HG03565 (cell line): Measurements from ENCODE around the gene HESX1.

Source experiments
- ATAC-seq: cut with Tn5 transposase; IDR thresholded peaks from one replicate; pipeline ENCODE4 v1.9.1; 2021; ENCODE audit warnings: mild to moderate bottlenecking, moderate library complexity; ENCODE audit not compliant: unreplicated experiment

The HESX1 gene

GRCh38 chr3:57199895-57200297 is at the start of gene HESX1:
Gene HESX1 (minus strand): TSS chr3:57199978. CDS start chr3:57199918, 60 bp downstream.
- ATAC-seq = no peak

GRCh38 chr3:57244946-57245345 is 45.2 kb upstream of the HESX1 start:
- ATAC-seq = no peak

- ATAC-seq = no peak
These were observed 35.1 kb upstream of the HESX1 start for GRCh38 chr3:57234613-57235575.

GRCh38 chr3:57233799-57234198 is 34.0 kb upstream of the HESX1 start:
- ATAC-seq = no peak

GRCh38 chr3:57230006-57230405 is 30.2 kb upstream of the HESX1 start:
- ATAC-seq = no peak

- peak; percentile 19 for ATAC-seq
These were observed 28.4 kb upstream of the HESX1 start for GRCh38 chr3:57227930-57228751.

GRCh38 chr3:57227204-57227929 is 27.6 kb upstream of the HESX1 start, which contains the start of gene APPL1:
Gene APPL1 (plus strand): TSS chr3:57227729. CDS start chr3:57227884, 155 bp downstream.
- peak; percentile 84 for ATAC-seq

GRCh38 chr3:57226176-57226575 is 26.4 kb upstream of the HESX1 start:
- no peak for ATAC-seq

- ATAC-seq = no peak
These were observed 25.1 kb upstream of the HESX1 start for GRCh38 chr3:57224856-57225255.

- ATAC-seq = no peak
These were observed 22.1 kb upstream of the HESX1 start for GRCh38 chr3:57221883-57222282.

GRCh38 chr3:57206423-57206822 is 6.6 kb upstream of the HESX1 start:
- ATAC-seq = no peak

GRCh38 chr3:57194641-57195040 is 5.1 kb downstream of the HESX1 start:
- ATAC-seq = no peak

- ATAC-seq = no peak
These were observed 7.8 kb downstream of the HESX1 start for GRCh38 chr3:57192028-57192427.

GRCh38 chr3:57184526-57184925 is 15.3 kb downstream of the HESX1 start:
- ATAC-seq = no peak

- no peak for ATAC-seq
These were observed 20.0 kb downstream of the HESX1 start for GRCh38 chr3:57179580-57180410.

- ATAC-seq = no peak
These were observed 23.7 kb downstream of the HESX1 start for GRCh38 chr3:57176045-57176444.

- no peak for ATAC-seq
These were observed 26.1 kb downstream of the HESX1 start for GRCh38 chr3:57173687-57174086.

- no peak for ATAC-seq
These were observed 28.8 kb downstream of the HESX1 start for GRCh38 chr3:57170946-57171345.

- peak; percentile 60 for ATAC-seq
These were observed 29.7 kb downstream of the HESX1 start for GRCh38 chr3:57169872-57170623.
